Activated CD4-positive, alpha-beta T cell treated with anti-CD3 and anti-CD28 coated beads, Interleukin-2, amount 50 U/mL, for 16 hours (primary cell): ENCODE results near the gene RPTOR.

ENCODE experiments used
- DNase-seq: peaks from one replicate; pipeline ENCODE4 v3.0.0-alpha.2; 2020

RPTOR gene

DNA sequence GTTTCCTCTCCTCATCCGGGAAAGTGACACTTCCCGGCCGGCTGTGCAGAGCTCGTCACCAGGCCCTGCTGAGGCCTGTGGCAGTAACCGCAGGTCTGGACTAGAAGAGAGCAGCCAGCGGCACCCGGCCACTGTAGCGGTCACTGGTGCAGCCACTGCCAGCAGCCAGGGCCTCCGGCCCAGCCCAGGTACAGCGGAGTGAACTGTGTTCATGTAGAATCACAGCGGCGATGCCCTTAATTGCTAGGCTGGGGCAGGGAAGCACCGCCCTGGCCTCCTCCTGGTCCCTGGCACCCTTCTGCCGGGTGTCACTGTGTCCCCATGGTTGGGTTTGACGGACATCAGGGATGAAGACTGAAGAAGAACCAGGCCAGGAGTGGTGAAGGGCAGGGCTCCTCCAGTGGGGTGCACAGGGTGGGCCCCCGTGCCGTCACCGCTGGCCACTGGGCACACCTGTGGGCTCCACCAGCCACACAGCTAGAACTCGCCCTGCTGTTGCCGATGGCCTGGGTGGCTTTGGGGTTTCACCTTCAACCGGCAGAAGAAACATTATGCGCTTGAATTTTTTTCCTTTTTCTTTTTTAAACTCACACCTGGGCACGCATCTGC lies 281.8 kb downstream of the RPTOR start:
- DNase-seq = no peak

DNA sequence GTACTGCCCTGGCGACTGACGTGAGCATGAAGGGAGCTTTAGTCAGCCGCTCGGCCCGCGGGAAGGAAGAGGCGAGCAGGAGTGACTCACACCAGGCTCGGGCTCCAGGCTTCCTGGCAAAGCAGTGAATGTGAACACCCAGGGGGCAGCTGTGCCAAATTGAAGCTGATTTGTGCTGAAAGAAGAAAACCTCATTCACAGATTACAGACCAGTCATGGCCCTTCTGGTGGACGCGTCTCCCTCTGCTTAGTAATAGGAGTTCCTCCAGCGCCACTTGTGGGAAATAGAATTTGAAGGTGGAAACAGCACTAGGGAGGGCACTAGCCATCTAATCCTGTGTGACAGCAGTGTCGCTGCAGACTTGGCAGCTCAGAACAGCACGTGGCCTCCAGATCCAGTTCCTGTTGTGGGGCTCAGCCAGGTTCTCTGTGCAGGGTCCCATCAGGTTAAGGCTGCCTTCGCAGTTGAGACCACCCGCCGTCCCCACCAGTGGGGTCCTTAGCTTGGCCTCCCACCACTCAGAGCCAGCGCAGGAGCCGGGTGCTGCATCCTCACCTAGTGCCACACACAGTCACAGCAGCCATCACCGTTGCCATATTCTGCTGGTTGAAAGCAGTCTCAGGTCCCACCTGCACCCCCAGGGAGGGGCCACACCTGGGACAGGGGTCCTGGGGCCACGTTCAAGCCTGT lies 282.5 kb downstream of the RPTOR start:
- peak; percentile 36 for DNase-seq

DNA sequence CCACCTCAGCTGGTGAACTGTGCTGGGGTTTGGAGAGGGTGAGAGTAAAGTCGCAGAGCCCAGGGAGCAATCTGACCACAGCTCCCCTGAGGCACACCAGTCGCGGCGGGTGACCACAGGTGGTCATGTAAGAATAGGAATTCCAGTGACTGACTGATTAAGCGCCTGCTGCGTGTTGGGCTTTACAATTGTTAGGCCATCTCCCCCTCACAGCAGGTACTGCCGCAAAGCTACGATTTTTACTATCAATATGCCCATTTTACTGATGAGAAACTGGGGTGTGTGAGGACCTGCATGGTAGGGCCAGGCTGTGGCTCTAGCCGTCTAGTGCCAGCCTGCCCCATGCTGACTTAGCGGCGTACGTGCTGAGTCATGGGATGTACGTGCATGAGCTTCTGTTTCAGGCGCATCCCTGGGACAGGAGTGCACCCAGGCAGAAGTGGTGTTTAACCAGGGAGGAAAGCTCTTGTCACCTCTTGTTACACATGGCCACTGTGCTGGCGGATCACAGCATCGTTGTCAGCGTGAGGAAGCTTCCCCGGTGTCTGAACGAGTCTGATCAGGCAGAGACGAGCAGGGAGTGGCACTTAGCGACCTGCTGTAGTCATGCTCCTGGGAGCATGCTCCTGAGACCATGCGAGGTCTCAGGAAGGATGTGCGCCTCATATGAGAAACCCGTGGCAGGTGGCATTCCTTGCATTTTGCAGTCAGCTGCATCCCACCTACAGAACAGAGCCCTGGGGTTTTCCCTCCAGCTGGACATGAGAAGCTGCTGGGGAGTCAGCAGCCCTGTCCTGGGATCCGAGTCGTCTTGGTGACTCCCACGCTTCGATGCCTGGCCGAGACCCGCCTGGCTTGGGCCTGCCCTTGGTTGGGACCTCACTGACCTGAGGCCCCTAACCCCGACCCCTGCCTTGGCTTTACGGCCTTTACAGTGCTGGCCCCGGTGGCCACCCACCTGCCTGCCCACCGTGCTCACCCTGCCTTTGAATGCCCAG lies 283.3 kb downstream of the RPTOR start:
- no peak for DNase-seq

DNA sequence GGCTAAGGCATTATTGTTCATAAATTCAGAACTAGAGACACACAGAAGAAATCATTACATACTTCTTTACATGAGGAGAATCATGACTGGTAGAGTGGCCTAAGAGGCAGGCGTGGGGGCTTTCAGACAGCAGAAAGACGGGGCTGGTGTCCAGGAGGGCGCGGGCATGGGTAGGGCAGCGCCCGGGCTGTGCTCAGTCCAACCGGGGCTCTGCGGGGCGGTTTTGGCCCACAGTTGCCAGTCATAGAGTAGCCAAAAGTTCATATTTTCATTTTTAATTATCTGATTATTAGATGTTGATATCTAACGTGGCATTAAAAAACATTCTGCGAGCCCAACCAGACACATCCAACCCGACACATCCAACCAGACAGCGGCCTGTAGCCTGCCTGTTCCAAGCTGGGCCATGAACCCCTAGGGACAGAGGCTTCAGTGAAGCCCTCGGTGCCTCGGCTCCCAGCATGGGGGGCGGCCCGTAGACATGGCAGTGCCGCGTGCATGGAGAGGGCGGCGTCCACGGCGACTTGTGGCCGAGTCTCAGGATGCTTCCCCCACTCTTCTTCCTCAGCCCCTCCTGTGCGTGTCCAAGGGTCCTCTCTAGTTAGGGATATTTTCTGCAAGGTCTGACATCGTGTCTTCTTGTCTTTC lies 284.7 kb downstream of the RPTOR start:
- DNase-seq = no peak

DNA sequence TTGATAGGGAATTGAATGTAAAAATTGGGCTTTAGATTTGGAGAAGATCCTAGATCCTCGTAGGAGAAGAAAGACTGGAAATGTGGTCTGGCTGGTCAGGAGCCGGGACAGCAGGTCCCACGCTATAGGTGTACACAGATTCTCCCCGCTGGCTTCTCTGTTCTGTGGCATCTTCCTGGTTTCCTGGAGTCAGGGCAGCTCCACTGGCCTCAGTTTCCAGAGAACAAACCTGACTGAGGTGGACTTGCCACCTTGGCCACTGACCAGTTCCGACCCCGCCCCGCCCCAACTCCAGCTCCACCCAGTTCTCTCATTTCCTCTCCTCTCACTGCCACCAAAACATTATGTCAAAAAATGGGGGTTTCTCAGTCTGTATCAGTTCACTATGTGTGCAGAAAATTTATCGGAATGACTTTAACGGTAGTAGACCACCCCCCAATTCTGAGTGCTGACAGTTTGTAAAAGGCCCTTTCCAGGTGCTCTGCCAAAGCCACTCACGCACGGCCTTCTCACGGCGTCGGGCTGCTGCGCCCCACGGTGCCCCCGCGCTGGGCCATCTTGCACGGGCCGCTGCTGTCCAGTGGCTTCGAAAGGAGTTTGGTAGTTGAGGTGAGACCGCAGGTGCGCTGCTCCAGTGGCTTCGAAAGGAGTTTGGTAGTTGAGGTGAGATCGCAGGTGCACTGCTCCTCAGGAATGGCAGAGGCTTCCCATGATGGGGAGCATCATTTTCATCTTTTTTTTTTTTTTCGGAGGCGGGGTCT lies 285.6 kb downstream of the RPTOR start:
- DNase-seq = no peak

DNA sequence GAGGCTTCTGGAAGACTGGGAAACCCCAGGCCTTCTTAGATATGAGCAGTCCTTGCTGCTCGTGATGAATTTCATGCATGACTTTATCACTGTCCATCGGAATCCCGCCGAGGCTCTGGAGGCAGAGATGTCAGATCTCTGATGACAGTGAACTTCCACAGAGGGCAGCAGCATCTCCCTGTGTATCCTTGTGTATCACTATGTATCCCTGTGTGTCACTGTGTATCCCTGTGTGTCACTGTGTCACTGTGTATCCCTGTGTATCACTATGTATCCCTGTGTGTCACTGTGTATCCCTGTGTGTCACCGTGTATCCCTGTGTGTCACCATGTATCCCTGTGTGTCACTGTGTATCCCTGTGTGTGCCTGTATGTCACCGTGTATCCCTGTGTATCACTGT lies 286.9 kb downstream of the RPTOR start:
- DNase-seq = no peak

DNA sequence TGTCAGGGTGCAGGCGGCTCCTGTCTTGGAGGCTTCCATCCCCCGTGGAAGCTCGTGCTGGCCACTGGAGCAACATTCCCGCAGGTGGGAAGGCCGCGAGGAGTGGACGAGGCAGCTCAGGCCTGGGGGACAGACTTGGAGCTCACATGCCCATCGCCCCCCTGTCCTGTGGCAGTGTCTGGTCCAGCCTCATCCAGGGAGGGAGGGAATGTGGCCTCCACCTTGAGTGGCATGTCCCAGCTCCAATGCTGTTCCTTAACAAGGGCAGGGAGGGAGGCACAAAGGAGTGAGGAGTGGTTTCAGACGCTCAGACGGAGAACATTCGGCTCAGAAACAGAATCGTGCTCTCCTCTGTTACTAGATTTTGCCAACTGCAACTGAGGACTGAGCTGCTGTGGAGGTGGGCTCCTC lies 287.6 kb downstream of the RPTOR start:
- DNase-seq = no peak

DNA sequence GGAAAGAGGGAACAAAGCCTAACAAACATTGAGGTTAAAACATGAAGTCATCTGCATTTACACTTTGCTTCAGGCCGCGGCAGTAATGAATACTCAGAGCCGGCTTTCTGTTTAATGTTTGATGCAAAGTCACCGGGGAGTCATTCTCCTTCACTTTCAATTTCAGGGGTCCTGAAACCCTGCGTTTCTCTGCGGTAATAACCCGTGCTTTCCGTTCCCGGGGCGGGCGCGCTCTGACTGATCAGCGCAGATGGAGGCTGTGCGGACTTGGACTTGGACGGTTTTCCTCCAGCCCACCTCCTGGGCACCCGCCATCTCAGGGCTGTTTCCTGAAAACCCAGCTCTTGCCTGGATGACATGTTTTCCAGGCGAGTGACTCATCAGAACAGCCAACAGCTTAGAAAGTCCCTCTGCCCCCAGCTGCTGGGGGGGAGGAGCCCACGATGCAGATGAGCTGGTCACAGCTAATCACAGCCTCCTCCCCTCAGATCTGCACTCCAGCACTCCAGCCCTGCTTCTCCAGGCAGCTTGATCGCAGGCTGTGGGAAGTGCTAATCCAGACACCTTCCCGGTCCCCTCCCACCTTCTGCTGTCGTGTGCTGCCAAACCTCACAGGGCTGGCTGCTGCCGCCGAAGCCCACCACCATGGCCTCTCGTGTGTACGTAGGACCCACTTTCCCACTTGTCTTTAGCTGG lies 288.4 kb downstream of the RPTOR start:
- peak; percentile 92 for DNase-seq

DNA sequence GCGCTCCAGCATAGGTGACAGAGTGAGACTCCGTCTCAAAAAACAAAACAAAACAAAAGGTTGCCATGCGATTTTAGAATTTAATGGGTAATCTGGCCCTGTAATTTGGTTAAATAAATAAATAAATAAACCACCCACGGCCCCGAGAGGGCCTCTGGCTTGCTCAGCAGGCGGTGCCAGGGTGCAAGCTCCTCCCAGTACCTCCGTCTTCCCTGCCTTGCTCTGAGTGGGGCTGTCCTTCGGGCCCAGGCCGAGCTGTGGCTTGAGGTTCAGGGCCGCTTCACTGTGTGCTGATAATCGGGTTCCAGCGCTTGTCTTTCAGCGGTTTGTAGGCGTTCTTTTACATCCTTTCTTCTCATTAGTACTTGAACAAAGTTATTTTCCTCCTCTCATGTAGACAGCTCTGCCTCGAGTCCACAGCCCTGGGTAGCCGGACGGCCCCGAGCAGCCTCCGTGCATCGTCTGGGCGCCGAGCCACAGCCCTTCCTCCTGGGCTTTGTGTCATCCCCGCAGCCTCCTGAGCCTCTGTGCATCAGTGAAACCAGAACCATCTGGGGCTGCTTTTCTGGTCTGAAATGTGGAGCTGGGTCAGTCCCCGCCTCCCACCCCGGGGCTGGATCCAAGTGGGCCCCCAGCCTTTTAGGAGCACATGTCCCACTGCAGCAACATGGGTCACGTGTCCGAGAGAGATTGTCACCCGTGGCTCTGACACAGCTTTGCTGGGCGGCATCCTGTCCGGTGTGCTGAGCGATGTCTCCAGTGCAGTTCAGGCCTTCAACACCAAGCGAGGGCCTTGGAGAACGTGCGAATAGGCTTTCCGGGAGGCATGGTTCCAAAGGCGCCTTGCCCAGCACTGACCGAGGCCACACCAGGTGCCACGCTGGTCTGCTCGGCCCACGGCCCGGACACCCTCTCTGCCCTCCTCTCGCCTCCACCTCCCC lies 289.6 kb downstream of the RPTOR start:
- no peak for DNase-seq

DNA sequence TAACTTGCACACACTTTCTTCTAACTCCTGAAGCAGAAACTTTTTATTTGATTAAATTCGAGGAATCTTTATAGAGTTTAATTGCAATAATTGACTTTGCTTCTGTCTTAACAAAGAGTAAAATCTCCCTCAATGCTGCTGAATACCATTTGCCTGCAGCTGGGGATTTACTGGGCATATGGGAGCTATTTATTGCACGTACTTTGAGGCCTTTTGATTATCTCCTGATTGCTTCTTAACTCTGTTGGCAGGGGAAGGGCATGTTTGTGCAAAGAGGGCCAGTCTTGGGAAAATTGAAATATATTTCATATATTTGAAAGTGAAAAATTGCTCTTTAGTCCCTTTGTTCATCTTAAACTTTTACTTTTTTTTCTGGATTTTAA lies 290.2 kb downstream of the RPTOR start:
- DNase-seq = no peak

DNA sequence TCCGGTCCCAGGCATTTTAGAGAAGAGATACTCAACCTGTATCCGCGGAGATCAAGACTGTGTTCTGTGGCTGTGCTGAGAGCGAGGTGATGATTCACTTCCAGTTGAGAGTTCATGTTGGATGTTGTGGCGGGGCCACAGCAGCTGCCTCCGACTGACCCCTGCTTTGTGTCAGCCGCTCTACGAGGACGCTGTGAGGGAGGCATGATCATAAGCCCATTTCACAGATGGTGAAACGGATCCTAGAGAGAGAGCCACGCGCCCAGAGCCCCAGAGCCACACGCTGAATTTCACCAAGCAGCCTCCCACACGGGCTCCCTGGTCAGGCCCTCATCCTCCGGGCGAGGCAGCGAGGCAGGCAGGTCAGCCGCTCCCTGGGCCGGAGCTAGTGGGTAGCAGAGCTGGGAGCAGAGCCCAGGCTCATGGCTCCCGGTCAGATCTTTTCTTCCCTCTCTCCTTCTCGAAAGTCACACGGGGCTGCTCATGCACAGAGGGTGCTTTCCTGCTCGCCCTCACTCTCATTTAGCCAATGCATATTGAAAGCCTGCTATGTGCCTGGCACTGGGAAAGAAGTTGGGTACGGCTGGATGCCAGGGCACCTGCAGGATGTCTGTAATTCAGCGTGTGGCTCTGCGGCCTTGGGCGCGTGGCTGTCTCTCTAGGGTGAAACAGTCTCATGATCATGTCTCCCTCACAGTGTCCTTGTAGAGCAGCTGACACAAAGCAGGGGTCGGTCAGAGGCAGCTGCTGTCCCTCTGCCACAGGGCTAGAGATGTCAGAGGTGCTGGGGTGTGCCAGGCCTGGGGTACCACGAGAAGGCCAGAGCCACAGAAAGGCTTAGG lies 291.4 kb downstream of the RPTOR start:
- no peak for DNase-seq

DNA sequence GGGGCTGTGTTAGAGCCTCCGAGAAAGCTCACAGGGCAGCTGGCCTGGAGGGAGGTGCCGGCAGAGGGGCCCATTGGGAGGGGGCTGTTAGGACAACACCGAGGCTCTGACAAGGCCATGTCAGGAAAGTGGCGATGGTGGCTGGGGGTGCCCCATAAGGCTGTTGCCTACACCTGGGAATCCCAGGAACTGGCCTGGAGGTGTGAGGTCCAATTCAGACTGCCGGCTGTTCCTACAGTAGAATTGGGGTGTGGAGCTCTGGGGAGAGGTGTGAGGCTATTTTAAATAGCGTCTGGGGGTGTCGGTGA lies 292.0 kb downstream of the RPTOR start:
- no peak for DNase-seq

DNA sequence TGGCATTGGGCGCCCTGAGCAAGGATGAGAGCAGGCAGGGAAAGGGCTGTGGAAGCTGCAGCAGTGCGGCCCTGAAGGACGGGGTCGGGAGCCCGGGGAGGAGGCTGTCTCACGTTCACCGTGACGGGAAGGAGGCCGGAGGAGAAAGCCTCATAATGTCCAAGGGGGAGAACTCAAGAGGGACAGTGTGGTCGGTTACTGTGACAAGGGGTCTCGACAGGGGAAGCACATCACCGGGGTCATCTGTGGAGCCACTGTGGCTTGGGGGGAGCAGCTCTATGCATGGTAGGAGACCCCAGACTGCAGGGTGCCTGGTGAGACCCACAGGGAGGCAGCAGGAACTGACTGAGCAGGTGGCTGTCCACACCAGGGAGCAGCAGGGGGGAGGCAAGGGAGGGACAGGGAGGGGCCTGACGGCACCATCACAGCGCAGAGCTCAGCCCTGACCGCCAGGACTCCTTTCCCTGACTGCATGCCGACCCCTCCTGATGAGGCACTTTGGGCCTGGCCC lies 292.4 kb downstream of the RPTOR start:
- no peak for DNase-seq

DNA sequence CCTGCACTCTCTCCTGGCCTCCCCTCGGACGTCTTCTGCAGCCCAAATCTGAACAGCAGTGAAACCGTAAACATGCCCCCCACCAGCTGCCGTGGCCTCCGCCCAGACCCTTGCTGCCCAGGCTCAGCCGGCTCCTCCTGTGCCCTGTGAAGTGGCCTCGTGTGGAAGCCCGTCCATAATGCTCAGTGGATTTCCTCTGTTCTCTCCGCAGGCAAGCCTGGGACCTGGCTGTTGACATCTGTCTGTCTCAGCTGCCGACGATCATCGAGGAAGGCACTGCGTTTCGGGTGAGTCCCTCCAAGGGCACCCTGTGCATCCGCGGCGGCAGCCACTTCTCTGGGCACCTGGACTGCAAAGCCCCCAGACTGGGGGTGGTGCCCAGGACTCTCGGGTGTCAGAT lies 293.1 kb downstream of the RPTOR start:
- no peak for DNase-seq

DNA sequence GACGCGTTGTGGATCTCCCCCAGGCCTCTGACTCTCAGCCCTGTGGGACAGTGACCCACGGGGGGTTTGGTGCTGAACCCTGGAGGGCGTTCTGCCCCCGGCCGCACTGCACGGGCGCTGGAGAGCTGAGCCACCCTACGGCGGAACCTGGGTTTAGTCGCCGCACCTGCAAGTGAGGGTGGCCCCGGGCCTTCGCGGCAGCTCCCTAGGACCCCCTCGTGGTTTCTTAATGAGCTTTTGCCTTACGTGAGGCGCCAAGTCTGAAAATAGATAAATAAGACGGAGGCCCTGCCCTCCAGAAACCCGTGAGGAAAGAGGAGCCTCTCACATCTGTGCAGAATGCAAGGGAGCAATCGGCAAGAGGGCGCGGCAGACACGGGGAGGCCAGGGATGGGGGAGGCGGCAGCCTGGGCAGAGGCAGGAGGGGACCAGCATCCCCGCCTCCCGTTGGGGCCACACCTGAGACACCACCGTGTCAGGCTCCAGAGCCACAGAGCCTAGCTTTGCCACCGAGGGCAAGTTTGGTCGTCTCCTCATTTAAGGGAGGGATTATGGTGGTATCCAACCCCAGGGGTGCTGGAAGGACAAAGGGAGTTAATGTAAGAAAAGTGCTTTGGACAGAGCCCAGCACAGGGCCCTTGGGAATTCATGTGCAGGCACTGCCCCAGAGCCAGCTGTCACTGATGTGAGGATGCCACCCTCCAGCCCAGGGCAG lies 293.8 kb downstream of the RPTOR start:
- DNase-seq = no peak

DNA sequence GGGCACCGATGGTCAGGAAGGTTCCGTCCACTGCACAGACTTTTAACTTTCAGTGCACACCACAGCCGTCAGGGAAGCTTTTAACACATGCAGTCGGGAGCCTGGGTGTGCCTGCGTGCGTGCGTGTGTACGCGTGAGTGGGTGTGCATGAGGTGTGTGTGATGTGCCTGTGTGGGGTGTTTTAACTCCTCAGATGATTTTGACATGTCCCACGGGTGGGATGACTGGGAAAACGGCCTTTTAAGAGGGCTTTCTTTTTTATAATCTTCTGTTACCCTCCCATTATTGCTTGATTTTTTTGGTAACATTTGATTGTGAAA lies 294.3 kb downstream of the RPTOR start:
- DNase-seq = no peak

DNA sequence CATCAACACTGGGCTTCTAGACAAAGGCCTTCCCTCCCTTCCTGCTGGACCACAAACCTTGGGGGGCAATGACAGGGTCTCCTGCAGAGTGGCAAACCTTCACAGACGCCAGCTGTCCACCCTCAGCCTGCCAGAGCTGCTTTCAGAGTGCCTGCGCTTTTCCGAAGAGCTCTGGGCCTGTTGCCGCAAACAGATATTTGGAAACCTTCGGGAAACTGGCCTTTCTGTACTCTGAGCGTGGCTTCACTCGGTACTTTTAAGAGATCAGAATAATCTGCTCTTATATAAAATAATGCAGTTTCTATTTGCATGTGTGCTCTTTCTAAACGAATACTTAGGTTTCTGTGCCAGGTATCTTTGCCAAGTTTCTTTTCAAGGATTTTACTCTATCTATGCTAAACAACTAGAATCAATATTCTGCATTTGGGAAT lies 294.9 kb downstream of the RPTOR start:
- DNase-seq = no peak

DNA sequence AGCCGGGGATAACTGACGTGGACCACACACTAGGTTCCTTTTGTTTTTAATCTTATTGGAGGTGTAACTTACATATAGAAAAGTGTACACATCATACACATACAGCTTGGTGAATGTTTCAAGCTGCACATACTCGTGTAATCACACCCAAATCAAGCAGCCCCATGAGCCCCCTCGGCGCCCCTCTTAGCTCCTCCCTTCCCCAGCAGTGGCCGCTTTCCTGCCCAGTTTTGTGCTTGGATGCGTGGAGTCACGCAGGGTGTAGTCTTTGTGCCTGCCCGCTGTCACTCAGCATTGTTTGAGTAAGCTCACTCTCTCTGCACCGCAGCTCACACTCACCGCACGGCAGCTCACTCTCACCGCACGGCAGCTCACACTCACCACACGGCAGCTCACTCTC lies 295.3 kb downstream of the RPTOR start:
- no peak for DNase-seq

DNA sequence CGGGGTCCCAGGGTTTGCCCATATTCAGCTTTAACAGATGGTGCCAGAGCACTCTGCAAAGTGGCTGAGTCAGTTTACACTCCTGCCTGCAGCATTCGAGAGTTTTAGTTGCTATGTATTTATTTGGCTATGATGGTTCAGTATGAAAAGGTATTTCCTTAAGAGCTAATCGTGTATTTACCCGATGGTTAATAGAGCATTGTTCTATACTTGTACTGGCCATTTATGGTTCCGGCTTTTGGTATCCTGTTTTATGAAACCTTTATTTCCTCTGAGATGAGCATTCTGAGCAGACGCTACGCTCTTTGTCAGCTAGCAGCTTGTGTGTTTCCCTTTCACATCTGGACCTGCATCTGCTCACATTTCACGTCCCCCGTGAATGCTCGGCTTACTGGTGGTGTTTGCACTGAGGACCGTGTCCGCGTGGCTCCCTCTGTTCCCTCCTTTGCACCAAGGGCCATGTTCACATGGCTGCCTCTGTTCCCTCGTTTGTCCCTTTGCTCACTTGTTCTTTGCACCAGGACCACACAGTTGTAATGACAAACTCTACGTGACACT lies 297.9 kb downstream of the RPTOR start:
- no peak for DNase-seq
